ENCODE results near the gene NOSTRIN. TPM values are rescaled to one million over a fixed set of nuclear protein-coding genes. Genes with fewer than 3 reads are reported as not detected.
"Not testable (repeated sequence)": the region's sequence is repeated elsewhere in the genome, so short reads cannot be mapped to it uniquely, and the experiment has no call there.

Gene NOSTRIN
- total and polyA plus RNA-seq, 3 donors from 2014 or later: 28.9 to 99.8 (median 93.8) TPM

DNA sequence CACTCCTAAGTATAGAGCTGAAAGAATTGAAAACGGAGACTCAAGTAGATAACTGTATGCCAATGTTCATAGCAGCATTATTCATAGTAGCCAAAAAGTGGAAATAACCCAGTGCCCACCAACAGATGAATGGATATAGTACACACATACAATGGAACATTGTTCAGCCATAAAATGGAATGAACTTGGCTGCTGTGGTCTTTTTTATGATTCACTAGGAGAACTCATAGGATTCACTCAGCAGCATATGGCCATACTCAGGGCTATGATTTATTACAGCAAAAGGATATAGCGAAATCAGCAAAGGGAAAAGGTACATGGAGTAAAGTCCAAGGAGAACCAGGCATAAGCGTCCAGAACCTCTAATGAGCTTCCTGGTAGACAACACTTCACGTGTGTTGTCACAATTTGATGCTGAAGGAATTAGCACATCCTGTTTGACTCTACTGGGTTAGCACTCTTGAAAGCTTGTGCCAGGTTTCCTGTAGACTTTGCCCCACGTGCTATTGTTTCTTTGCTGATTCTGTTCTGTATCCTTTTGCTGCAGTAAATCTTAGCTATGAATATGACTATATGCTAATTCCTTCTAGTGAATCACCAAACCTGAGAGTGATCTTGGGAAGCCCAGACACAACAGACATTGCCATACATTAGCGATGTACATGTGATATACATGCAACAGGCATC lies 72.1 kb downstream of the NOSTRIN start:
- no peaks in the 10 kb centered on the region for H3K27me3 ChIP-seq
- TF ChIP-seq POLR2A (IDR thresholded peaks at IDR 0.05): no peak
- TF ChIP-seq, protein P1, sequence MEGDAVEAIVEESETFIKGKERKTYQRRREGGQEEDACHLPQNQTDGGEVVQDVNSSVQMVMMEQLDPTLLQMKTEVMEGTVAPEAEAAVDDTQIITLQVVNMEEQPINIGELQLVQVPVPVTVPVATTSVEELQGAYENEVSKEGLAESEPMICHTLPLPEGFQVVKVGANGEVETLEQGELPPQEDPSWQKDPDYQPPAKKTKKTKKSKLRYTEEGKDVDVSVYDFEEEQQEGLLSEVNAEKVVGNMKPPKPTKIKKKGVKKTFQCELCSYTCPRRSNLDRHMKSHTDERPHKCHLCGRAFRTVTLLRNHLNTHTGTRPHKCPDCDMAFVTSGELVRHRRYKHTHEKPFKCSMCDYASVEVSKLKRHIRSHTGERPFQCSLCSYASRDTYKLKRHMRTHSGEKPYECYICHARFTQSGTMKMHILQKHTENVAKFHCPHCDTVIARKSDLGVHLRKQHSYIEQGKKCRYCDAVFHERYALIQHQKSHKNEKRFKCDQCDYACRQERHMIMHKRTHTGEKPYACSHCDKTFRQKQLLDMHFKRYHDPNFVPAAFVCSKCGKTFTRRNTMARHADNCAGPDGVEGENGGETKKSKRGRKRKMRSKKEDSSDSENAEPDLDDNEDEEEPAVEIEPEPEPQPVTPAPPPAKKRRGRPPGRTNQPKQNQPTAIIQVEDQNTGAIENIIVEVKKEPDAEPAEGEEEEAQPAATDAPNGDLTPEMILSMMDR (IDR thresholded peaks at IDR 0.05): no peak
- no peak for DNase-seq
- no peaks in the 10 kb centered on the region for H3K36me3 ChIP-seq (ENCODE audit: low read depth, missing control alignments)
- intact Hi-C loops (cut with DNase I; ENCODE audit: low total_unique reads): no loop called here
- no peak overlapping the region for H3K4me3 ChIP-seq
- 89 to 90% methylated on average over 6 of the region's 6 CpGs for WGBS, 2 donors
- no peak overlapping the region for H3K27ac ChIP-seq
- H3K4me1 ChIP-seq: no peaks in the 10 kb centered on the region
- H3K9me3 ChIP-seq: no peaks in the 10 kb centered on the region

DNA sequence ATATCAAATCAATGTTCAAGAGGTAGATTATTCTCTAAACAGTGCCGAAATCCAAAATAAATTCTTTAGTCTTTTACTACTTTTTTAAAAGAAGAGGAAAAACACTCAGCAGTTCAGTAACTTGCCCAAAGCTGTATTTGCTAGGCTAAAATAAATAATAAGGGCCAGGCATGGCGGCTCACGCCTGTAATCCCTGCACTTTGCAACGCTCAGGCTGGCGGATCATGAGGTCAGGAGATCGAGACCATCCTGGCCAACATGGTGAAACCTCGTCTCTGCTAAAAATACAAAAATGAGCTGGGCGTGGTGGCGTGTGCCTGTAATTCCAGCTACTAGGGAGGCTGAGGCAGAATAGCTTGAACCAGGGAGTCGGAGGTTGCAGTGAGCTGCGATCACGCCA lies 79.7 kb downstream of the NOSTRIN start:
- DNase-seq; H3K27me3 ChIP-seq; H3K4me1 ChIP-seq; H3K9me3 ChIP-seq; H3K27ac ChIP-seq; intact Hi-C loops (cut with DNase I; ENCODE audit: low total_unique reads); H3K36me3 ChIP-seq (ENCODE audit: low read depth, missing control alignments); H3K4me3 ChIP-seq: not testable (repeated sequence)
- WGBS, 2 donors: 96% methylated on average over 12 of the region's 12 CpGs

DNA sequence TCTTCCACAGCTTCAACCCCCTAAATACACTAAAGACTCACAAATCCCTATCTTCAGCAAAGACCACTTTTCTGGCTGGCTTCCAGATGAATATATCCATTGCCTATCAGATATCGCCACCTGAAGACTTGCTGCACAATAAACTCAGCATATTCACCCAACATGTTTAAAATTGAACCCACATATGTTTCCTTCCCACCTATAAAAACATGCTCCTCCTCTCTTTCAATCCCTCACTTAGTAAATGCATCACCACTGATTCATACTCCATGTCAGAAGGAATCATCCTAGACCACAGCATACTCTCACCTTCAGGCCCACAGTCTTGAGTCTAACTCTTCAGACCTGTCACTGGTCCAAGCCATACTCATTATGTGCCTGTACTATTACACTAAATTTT lies 82.5 kb downstream of the NOSTRIN start:
- Histone ChIP-seq H3K36me3 (ENCODE audit: low read depth, missing control alignments) (no peaks in the 10 kb centered on the region), H3K4me3 (no peak overlapping the region), H3K27ac (no peak overlapping the region), H3K27me3 (no peaks in the 10 kb centered on the region), H3K9me3 (no peaks in the 10 kb centered on the region), H3K4me1 (no peaks in the 10 kb centered on the region)
- WGBS, 2 donors: 89 to 95% methylated on average over 1 of the region's 1 CpG
- no peak for DNase-seq
- intact Hi-C loops (cut with DNase I; ENCODE audit: low total_unique reads): no loop called here
- no peak for TF ChIP-seq POLR2A (IDR thresholded peaks at IDR 0.05)
- TF ChIP-seq, protein P1 (IDR thresholded peaks at IDR 0.05): no peak

DNA sequence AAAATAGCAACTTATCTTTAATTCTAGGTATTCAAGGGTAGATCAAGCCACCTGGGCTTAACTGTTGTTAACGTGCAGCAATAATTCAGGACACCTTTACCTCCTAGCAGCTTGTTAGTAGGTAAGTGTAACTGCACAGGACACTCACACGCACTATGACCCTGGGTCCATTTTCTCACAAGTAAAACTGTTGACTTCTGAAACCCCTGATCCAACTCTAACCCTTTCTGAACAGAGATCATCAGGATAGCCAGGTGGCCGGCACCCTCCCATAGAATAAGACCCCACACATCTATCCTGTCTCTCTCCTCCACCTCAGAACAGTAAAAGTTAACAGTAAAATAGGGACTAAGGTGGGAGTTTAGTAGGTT lies 87.2 kb downstream of the NOSTRIN start:
- H3K4me1 ChIP-seq: no peaks in the 10 kb centered on the region
- no peaks in the 10 kb centered on the region for H3K9me3 ChIP-seq
- WGBS, 2 donors: 32 to 39% methylated on average over 3 of the region's 3 CpGs
- H3K4me3 ChIP-seq: peak overlapping the region in 1 of 2 donors; percentile 65
- H3K36me3 ChIP-seq (ENCODE audit: low read depth, missing control alignments): no peaks in the 10 kb centered on the region
- intact Hi-C loops (cut with DNase I; ENCODE audit: low total_unique reads): no loop called here
- H3K27ac ChIP-seq: no peak overlapping the region
- H3K27me3 ChIP-seq: no peaks in the 10 kb centered on the region
- DNase-seq: no peak
- TF ChIP-seq, protein P1 (IDR thresholded peaks at IDR 0.05): no peak
- TF ChIP-seq POLR2A (IDR thresholded peaks at IDR 0.05): no peak

DNA sequence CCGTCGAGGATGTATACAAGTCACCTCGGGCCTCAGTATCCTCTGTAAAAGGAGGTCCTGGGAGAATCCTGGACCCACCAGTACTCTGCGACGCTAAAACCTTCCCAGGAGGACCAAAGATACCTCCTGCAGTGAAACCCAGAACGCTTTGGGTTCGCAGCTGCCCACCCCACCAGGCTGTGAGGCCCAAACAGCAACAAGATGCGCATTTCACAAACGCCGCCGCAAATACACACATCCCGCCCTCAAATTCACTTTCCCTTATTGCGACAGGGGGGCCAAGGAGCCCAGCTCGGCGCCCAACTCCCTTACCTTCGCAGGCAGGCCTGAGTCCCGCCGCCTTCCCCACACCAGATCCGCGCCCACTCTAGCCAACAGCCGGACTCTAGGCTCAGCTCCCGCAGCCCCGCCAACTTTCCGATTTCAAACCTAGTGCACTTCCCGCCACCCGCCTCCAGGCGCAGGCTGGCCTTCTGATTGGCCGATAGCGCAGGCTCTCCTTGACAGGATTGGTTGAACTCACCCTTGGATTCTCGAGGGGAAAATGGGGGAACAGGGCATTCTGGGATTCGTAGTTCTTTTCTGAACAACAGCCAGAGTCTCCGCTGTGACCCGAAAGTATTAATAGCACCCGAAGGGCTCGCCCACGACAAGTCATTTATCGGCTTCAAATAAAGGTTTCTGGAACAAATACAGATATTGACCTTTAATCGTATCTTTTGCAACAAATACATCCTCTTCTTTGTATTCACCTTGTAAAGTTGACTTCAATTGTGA lies 87.8 kb downstream of the NOSTRIN start, which contains the start of gene SPC25:
SPC25 (minus strand) TSS at position 425 of the 777 bp plus-strand sequence. CDS start 911 bp downstream, outside the sequence.
- Histone ChIP-seq H3K27ac (no peak within 1 kb of the TSS), H3K36me3 (ENCODE audit: low read depth, missing control alignments) (no peaks in the 10 kb centered on the region), H3K4me3 (peak within 1 kb of the TSS; percentile 53 to 65), H3K4me1 (no peaks in the 10 kb centered on the region), H3K27me3 (no peaks in the 10 kb centered on the region), H3K9me3 (no peaks in the 10 kb centered on the region)
- intact Hi-C loops (cut with DNase I; ENCODE audit: low total_unique reads): no loop called here
- peak; percentile 93 for DNase-seq
- TF ChIP-seq, protein P1 (IDR thresholded peaks at IDR 0.05): peak in 1 of 3 experiments; percentile 19
- no peak for TF ChIP-seq POLR2A (IDR thresholded peaks at IDR 0.05)
- 1 to 2% methylated on average over 35 to 37 of the region's 38 CpGs for WGBS, 2 donors
